K562 (cell line): Measurements from ENCODE around the gene LEAP2. TPM values are rescaled to one million over a fixed set of nuclear protein-coding genes. Genes with fewer than 3 reads are reported as not detected.

Source experiments
- ATAC-seq: fragments of 200-7000 bp; cut with Tn5 transposase; 3 replicates; pipeline ENCODE4 v1.9.1; 2020; ENCODE audit warnings: moderate library complexity
- BruUV-seq: library from RNA; stranded (reverse); fragments of 400-500 nt; replicated peaks from 2 replicates; lab custom pipeline; 2021; lab: Mats Ljungman, UMichigan
- CTCF ChIA-PET: fragments of 300-600 bp; formaldehyde crosslinking; extraction: SDS; loops from one replicate; lab custom pipeline; 2021; ENCODE audit warnings: low intra/inter-chr PET ratio; lab: Yijun Ruan, JAX
- POLR2A ChIA-PET: fragments of 300-600, 350-650 bp; sonication (Branson Sonifier 250); formaldehyde crosslinking; extraction: SDS; loops from one replicate; lab custom pipeline; 2021; ENCODE audit warnings: antibody characterized with exemption, inconsistent platforms; lab: Yijun Ruan, JAX
- DNase-seq, 4 experiments: peaks; one replicate each; pipeline versions ENCODE4 v3.0.0 to v3.0.0-alpha.2; 2011 to 2018; ENCODE audit warnings: low spot score in 3 of 4, mixed read lengths in 3 of 4; ENCODE audit errors: extremely low read depth in 1 of 4
- FAIRE-seq: peaks from 2 replicates; lab custom pipeline; 2011; peaks lifted over from hg19 to GRCh38; lab: Jason Lieb, UNC
- H2AFZ ChIP-seq: 2 replicates; pipeline ENCODE4 v1.6.0; 2011; ENCODE audit warnings: low read depth, low read length, control low read depth, inconsistent platforms
- H3K27ac ChIP-seq: fragments of 200-600 bp; 3 replicates; pipeline ENCODE4 v1.8.0; 2011; ENCODE audit warnings: low read depth, mild to moderate bottlenecking, control low read depth, inconsistent platforms, low read length, moderate library complexity, mixed read lengths; ENCODE audit errors: extremely low read depth
- H3K27me3 ChIP-seq, 2 experiments: fragments of 300-600 bp in 1 of 2; 2 replicates in 1 of 2; 3 replicates in 1 of 2; pipeline versions ENCODE4 v1.6.0 to v1.8.0; 2011; ENCODE audit warnings: inconsistent platforms in 2 of 2, low read length in 2 of 2, mild to moderate bottlenecking in 1 of 2, mixed read lengths in 1 of 2, moderate library complexity in 1 of 2; ENCODE audit not compliant: control insufficient read depth in 2 of 2, insufficient read depth in 2 of 2
- H3K36me3 ChIP-seq: fragments of 300-600 bp; 3 replicates; pipeline ENCODE4 v1.8.0; 2011; ENCODE audit warnings: mild to moderate bottlenecking, low read length, inconsistent platforms; ENCODE audit not compliant: control insufficient read depth, insufficient read depth
- H3K4me1 ChIP-seq, 2 experiments: fragments of 200-600 bp in 1 of 2; replicated peaks in 1 of 2; 2 replicates in 1 of 2; 3 replicates in 1 of 2; pipeline versions ENCODE4 v1.5.1 to v1.8.0; 2011; ENCODE audit warnings: inconsistent platforms in 2 of 2, low read length in 2 of 2, mild to moderate bottlenecking in 1 of 2, mixed read lengths in 1 of 2, moderate library complexity in 1 of 2; ENCODE audit not compliant: control insufficient read depth in 2 of 2, insufficient read depth in 2 of 2
- H3K4me2 ChIP-seq: 2 replicates; pipeline ENCODE4 v1.6.1; 2011; ENCODE audit warnings: low read length, control low read depth, inconsistent platforms, mixed read lengths; ENCODE audit not compliant: insufficient read depth
- H3K4me3 ChIP-seq: fragments of 200-600 bp; sonication (generic), shearing (Covaris generic); 2 replicates; pipeline ENCODE4 v1.5.1; 2016; ENCODE audit warnings: control low read depth, inconsistent platforms
- H3K79me2 ChIP-seq: fragments of 200-600 bp; 3 replicates; pipeline ENCODE4 v1.8.0; 2011; ENCODE audit warnings: low read length, inconsistent platforms; ENCODE audit not compliant: control insufficient read depth, insufficient read depth
- H3K9ac ChIP-seq, 2 experiments: 2 replicates each; pipeline versions ENCODE4 v1.6.0 to v1.6.1; 2011; ENCODE audit warnings: low read depth in 2 of 2, low read length in 2 of 2, control low read depth in 1 of 2, inconsistent platforms in 1 of 2, mild to moderate bottlenecking in 1 of 2, mixed read lengths in 1 of 2; ENCODE audit not compliant: insufficient read depth in 1 of 2
- H3K9me1 ChIP-seq: one replicate; pipeline ENCODE4 v1.6.0; 2011; ENCODE audit warnings: inconsistent platforms, mild to moderate bottlenecking, low read length, moderate library complexity; ENCODE audit not compliant: control insufficient read depth, insufficient read depth
- H3K9me3 ChIP-seq: replicated peaks from 2 replicates; pipeline ENCODE4 v1.5.1; 2011; ENCODE audit warnings: low read depth, low read length, inconsistent platforms; ENCODE audit not compliant: control insufficient read depth, insufficient read depth
- H4K20me1 ChIP-seq: replicated peaks from 2 replicates; pipeline ENCODE4 v1.6.1; 2011; ENCODE audit warnings: low read length, inconsistent platforms, mixed read lengths; ENCODE audit not compliant: control insufficient read depth, insufficient read depth
- JUNB ChIP-seq: fragments of 450-650 bp; formaldehyde crosslinking; conservative IDR thresholded peaks from 2 replicates; pipeline ENCODE4 v1.4.0; 2020; ENCODE audit warnings: mild to moderate bottlenecking
- POLR2A ChIP-seq: fragments of 450-650 bp; conservative IDR thresholded peaks from 2 replicates; pipeline ENCODE4 v1.6.1; 2016
- POLR2AphosphoS5 ChIP-seq: IDR thresholded peaks from 2 replicates; pipeline ENCODE4 v1.6.1; 2011; ENCODE audit warnings: mild to moderate bottlenecking, low read depth, low read length, moderate library complexity; ENCODE audit not compliant: control insufficient read depth, insufficient read depth
- SUPT5H ChIP-seq: fragments of 450-650 bp; IDR thresholded peaks from 2 replicates; pipeline ENCODE4 v1.6.1; 2016
- ZBTB11 ChIP-seq, 3 experiments: fragments of 200-800 bp in 1 of 3; fragments of 250-450 bp in 1 of 3; fragments of 450-650 bp in 1 of 3; sonication (Bioruptor Pico) in 1 of 3; sonication (Bioruptor generic) in 1 of 3; formaldehyde crosslinking in 1 of 3; IDR thresholded peaks; 2 replicates each; pipeline versions ENCODE4 v1.6.1 to v1.8.0; 2016 to 2022; ENCODE audit warnings: mild to moderate bottlenecking in 2 of 3, missing genetic modification characterization in 2 of 3, missing compliant biosample characterization in 1 of 3, moderate library complexity in 1 of 3
- ZNF79 ChIP-seq: fragments of 250-450 bp; sonication (Bioruptor Pico); IDR thresholded peaks from 2 replicates; pipeline ENCODE4 v1.4.0; 2020; ENCODE audit warnings: low read depth, mild to moderate bottlenecking, moderate library complexity
- WGBS: fragments of 100-300 bp; shearing (Covaris generic); methylation state at CpG from one replicate; pipeline ENCODE4 v1.1.6; 2016; ENCODE audit warnings: low coverage, mixed read lengths; ENCODE audit not compliant: insufficient coverage; ENCODE audit errors: missing lambda C conversion rate; 5-methylcytosine and 5-hydroxymethylcytosine counted together
- in situ Hi-C: fragments of 300-500 bp; cut with MboI; formaldehyde crosslinking; loops from 4 replicates; pipeline ENCODE4 v1.15.0; 2018; ENCODE audit warnings: inconsistent platforms, mixed read lengths
- intact Hi-C: fragments of 100-400 bp; cut with micrococcal nuclease; formaldehyde crosslinking; loops from 2 replicates; pipeline ENCODE4 v1.14.2; 2022
- polyA plus RNA-seq, 8 experiments: library from polyadenylated mRNA; depleted of rRNA in 4 of 8; stranded (reverse) in 5 of 8; unstranded in 3 of 8; fragments of >200 nt; fragmentation: Nextera tagmentation in 2 of 8; fragmentation: Illumina TruSeq in 1 of 8; extraction: Ambion mirVana in 2 of 8; extraction: Trizol in 1 of 8; gene quantifications; 2 replicates each; pipeline versions ENCODE4 v1.2.1 to v1.2.3, GENCODE V29; 2011 to 2014; ENCODE audit warnings: inconsistent platforms in 1 of 8, missing spikeins in 1 of 8
- total RNA-seq, 7 experiments: library from RNA; depleted of rRNA in 6 of 7; stranded (reverse); fragments of >200 nt in 6 of 7; fragmentation: Illumina TruSeq in 2 of 7; extraction: Trizol in 2 of 7; gene quantifications; 2 replicates each; pipeline versions ENCODE4 v1.2.1 to v1.2.3, GENCODE V29; 2011 to 2021; ENCODE audit warnings: low replicate concordance in 1 of 7
- TF ChIP-seq, protein P1 (sequence below): fragments of 250-450 bp; sonication (Bioruptor Pico); IDR thresholded peaks from 2 replicates; pipeline ENCODE4 v1.5.0; 2020; ENCODE audit warnings: mild to moderate bottlenecking

LEAP2 gene
- total and polyA plus RNA-seq, 9 of the 15 experiments (the other 6 are each of a cell fraction or from before 2014, with no cell fraction given), result 1.1 to 5.6 (median 2.5) TPM

GRCh38 chr5:132867046-132867451 is 6.4 kb upstream of the LEAP2 start (continued):
- TF ChIP-seq POLR2AphosphoS5, result no peak
- no peak for TF ChIP-seq ZNF79 (CRISPR knock-in tag)
- TF ChIP-seq, protein P1, sequence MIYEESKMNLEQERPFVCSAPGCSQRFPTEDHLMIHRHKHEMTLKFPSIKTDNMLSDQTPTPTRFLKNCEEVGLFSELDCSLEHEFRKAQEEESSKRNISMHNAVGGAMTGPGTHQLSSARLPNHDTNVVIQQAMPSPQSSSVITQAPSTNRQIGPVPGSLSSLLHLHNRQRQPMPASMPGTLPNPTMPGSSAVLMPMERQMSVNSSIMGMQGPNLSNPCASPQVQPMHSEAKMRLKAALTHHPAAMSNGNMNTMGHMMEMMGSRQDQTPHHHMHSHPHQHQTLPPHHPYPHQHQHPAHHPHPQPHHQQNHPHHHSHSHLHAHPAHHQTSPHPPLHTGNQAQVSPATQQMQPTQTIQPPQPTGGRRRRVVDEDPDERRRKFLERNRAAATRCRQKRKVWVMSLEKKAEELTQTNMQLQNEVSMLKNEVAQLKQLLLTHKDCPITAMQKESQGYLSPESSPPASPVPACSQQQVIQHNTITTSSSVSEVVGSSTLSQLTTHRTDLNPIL (CRISPR knock-in tag), result no peak

DNA sequence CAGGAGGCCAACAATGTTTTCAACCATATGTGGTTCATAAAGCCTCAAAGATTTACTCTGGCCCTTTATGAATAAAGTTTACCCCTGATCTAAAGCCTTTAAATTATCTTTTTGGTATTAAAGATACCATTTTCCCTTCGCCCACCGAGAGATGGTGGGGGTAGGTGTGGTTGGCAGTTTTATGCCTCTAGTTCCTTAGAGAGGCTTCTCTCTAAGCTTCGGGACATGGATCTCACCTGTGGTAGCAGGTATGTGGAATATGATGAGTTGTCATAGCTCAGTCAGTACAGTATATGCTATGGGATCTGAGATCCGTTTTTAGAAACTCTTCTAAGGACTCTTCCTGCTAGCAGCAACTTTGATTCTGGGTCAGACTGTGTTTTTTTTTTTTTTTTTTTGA is 4.7 kb upstream of the LEAP2 start:
- POLR2A ChIA-PET, result interaction anchor here (0.7 to 3.9 kb wide), 4 partner anchors 8 to 39 kb away, joined by 3 to 22 read pairs (median 5); partner anchors contain the start of gene SHROOM1
- TF ChIP-seq JUNB (CRISPR knock-in tag) (no peak), POLR2A (peak; percentile 27), ZBTB11 (CRISPR knock-in tag; IDR thresholded peaks at IDR 0.05) (no peak), SUPT5H (0 out of 2 replicates have a peak, but pooled peaks have one; percentile 36), POLR2AphosphoS5 (peak; percentile 10; the same call in 1 of the 2 replicates)
- H3K36me3 ChIP-seq, result peaks cover 56% of the 10 kb centered on the region

More for the DNA sequence above, 4.7 kb upstream of the LEAP2 start:
- in situ Hi-C loops, result no loop called here
- Histone ChIP-seq H4K20me1 (peaks cover 4% of the 10 kb centered on the region; the same call in 1 of the 2 replicates), H3K4me2 (no peak overlapping the region), H3K27ac (no peak overlapping the region), H3K79me2 (peaks cover 23% of the 10 kb centered on the region), H2AFZ (no peak overlapping the region), H3K4me3 (no peak overlapping the region), H3K27me3 (no peaks in the 10 kb centered on the region), H3K9me1 (no peaks in the 10 kb centered on the region), H3K4me1 (peaks cover 12 to 33% of the 10 kb centered on the region in 2 experiments), H3K9ac (no peak overlapping the region), H3K9me3 (no peaks in the 10 kb centered on the region)
- no TSS peak for BruUV-seq
- intact Hi-C loops, result no loop called here
- DNase-seq (no peak), ATAC-seq (no peak), FAIRE-seq (no peak)
- CTCF ChIA-PET, result no interaction called here
- 94% methylated on average over 4 of the region's 4 CpGs for WGBS
